GM12878 (cell line): ENCODE data around the gene PACSIN3. TPM values are rescaled to one million over a fixed set of nuclear protein-coding genes. Genes with fewer than 3 reads are reported as not detected.

Source experiments
- ATAC-seq: fragments of 200-7000 bp; cut with Tn5 transposase; 3 replicates; pipeline ENCODE4 v1.9.1; 2020; ENCODE audit warnings: mild to moderate bottlenecking, moderate library complexity
- BruUV-seq: library from RNA; stranded (reverse); fragments of 400-500 nt; replicated peaks from 2 replicates; lab custom pipeline; 2021; lab: Mats Ljungman, UMichigan
- CTCF ChIA-PET: fragments of 300-600 bp; sonication (Branson Sonifier 250); formaldehyde crosslinking; extraction: SDS; loops from one replicate; lab custom pipeline; 2021; ENCODE audit warnings: inconsistent platforms; lab: Yijun Ruan, JAX
- POLR2A ChIA-PET: fragments of 350-600 bp; formaldehyde crosslinking; extraction: SDS; loops from one replicate; lab custom pipeline; 2021; ENCODE audit warnings: inconsistent platforms; lab: Charles Lee
- RAD21 ChIA-PET: fragments of 300-600 bp; sonication (Branson Sonifier 250); formaldehyde crosslinking; loops from one replicate; lab custom pipeline; 2023; ENCODE audit warnings: antibody characterized with exemption; ENCODE audit not compliant: unreplicated experiment; lab: Charles Lee
- SMC1A ChIA-PET: fragments of 300-600 bp; sonication (Branson Sonifier 250); formaldehyde crosslinking; loops from one replicate; lab custom pipeline; 2023; ENCODE audit not compliant: unreplicated experiment, uncharacterized antibody; lab: Charles Lee
- DNase-seq: peaks from one replicate; pipeline ENCODE4 v3.0.0-alpha.2; 2011; ENCODE audit warnings: low read depth, low spot score
- FAIRE-seq: peaks from 3 replicates; lab custom pipeline; 2011; peaks lifted over from hg19 to GRCh38; lab: Jason Lieb, UNC
- H2AFZ ChIP-seq: 2 replicates; pipeline ENCODE4 v1.6.0; 2011; ENCODE audit warnings: low read depth, low read length, control low read depth; ENCODE audit not compliant: control insufficient read depth
- H3K27ac ChIP-seq: 2 replicates; pipeline ENCODE4 v1.5.1; 2011; ENCODE audit warnings: control low read depth; ENCODE audit not compliant: control insufficient read depth, insufficient read depth
- H3K27me3 ChIP-seq, 2 experiments: replicated peaks in 1 of 2; 2 replicates each; pipeline versions ENCODE4 v1.6.0 to v1.6.1; 2011; ENCODE audit warnings: low read length in 1 of 2; ENCODE audit not compliant: control insufficient read depth in 2 of 2, insufficient read depth in 2 of 2
- H3K36me3 ChIP-seq, 2 experiments: 2 replicates each; pipeline ENCODE4 v1.5.1; 2011; ENCODE audit warnings: low read length in 1 of 2; ENCODE audit not compliant: control insufficient read depth in 2 of 2, insufficient read depth in 2 of 2
- H3K4me1 ChIP-seq: 2 replicates; pipeline ENCODE4 v1.6.1; 2011; ENCODE audit warnings: mild to moderate bottlenecking, low read length, moderate library complexity, mixed read lengths; ENCODE audit not compliant: control insufficient read depth, insufficient read depth
- H3K4me2 ChIP-seq: 2 replicates; pipeline ENCODE4 v1.6.0; 2011; ENCODE audit warnings: control low read depth; ENCODE audit not compliant: control insufficient read depth, insufficient read depth
- H3K4me3 ChIP-seq: fragments of 200-600 bp; sonication (generic); 2 replicates; pipeline ENCODE4 v1.5.1; 2016
- H3K79me2 ChIP-seq: 2 replicates; pipeline ENCODE4 v1.6.0; 2011; ENCODE audit warnings: low read length; ENCODE audit not compliant: control insufficient read depth, insufficient read depth
- H3K9ac ChIP-seq: 2 replicates; pipeline ENCODE4 v1.8.0; 2011; ENCODE audit warnings: low read length, control low read depth, mixed read lengths; ENCODE audit not compliant: control insufficient read depth, insufficient read depth
- H3K9me3 ChIP-seq: replicated peaks from 3 replicates; pipeline ENCODE4 v1.5.1; 2011; ENCODE audit warnings: mild to moderate bottlenecking, low read length; ENCODE audit not compliant: control insufficient read depth, insufficient read depth
- H4K20me1 ChIP-seq: 2 replicates; pipeline ENCODE4 v1.6.0; 2011; ENCODE audit not compliant: control insufficient read depth, insufficient read depth
- CHD2 ChIP-seq: IDR thresholded peaks from 2 replicates; pipeline ENCODE4 v1.6.1; 2011; ENCODE audit warnings: low read depth, low read length, improper control_type of control experiment, borderline replicate concordance
- CHD4 ChIP-seq: fragments of 200-600 bp; sonication (generic); IDR thresholded peaks from 2 replicates; pipeline ENCODE4 v1.6.1; 2016; ENCODE audit warnings: mild to moderate bottlenecking
- CREM ChIP-seq: IDR thresholded peaks from 2 replicates; pipeline ENCODE4 v1.6.1; 2014; ENCODE audit warnings: antibody characterized with exemption, low read depth
- GABPA ChIP-seq: IDR thresholded peaks from 2 replicates; pipeline ENCODE4 v1.6.1; 2014; ENCODE audit warnings: antibody characterized with exemption, low read depth, mild to moderate bottlenecking, inconsistent platforms
- KAT2A ChIP-seq: conservative IDR thresholded peaks from 2 replicates; pipeline ENCODE4 v1.6.1; 2011; ENCODE audit warnings: low read depth, low read length; ENCODE audit not compliant: control insufficient read depth
- MEF2B ChIP-seq: fragments of 450-650 bp; IDR thresholded peaks from 2 replicates; pipeline ENCODE4 v1.6.1; 2018; ENCODE audit warnings: mild to moderate bottlenecking, moderate library complexity; ENCODE audit not compliant: partially characterized antibody, poor library complexity, severe bottlenecking
- MTA3 ChIP-seq: IDR thresholded peaks from 2 replicates; pipeline ENCODE4 v1.6.1; 2012; ENCODE audit warnings: low read length, inconsistent platforms, borderline replicate concordance
- NFYB ChIP-seq: IDR thresholded peaks from 2 replicates; pipeline ENCODE4 v1.6.1; 2011; ENCODE audit warnings: low read depth, mild to moderate bottlenecking, low read length, improper control_type of control experiment, moderate library complexity; ENCODE audit not compliant: insufficient read depth
- TCF12 ChIP-seq: IDR thresholded peaks from 2 replicates; pipeline ENCODE4 v1.6.1; 2011; ENCODE audit warnings: low read depth, mild to moderate bottlenecking, low read length
- USF2 ChIP-seq: IDR thresholded peaks from 2 replicates; pipeline ENCODE4 v1.6.1; 2011; ENCODE audit warnings: low read depth, low read length, improper control_type of control experiment, borderline replicate concordance
- ZNF24 ChIP-seq: fragments of 450-650 bp; IDR thresholded peaks from 2 replicates; pipeline ENCODE4 v1.6.1; 2017; ENCODE audit warnings: antibody characterized with exemption, mild to moderate bottlenecking
- ZZZ3 ChIP-seq: IDR thresholded peaks from 2 replicates; pipeline ENCODE4 v1.6.1; 2011; ENCODE audit warnings: low read depth; ENCODE audit not compliant: control insufficient read depth, insufficient read length
- WGBS: methylation state at CpG from one replicate; pipeline ENCODE4 v1.1.6; 2016; ENCODE audit warnings: low lambda C conversion rate; ENCODE audit not compliant: insufficient replicate concordance, insufficient coverage; ENCODE audit errors: missing lambda C conversion rate; 5-methylcytosine and 5-hydroxymethylcytosine counted together
- in situ Hi-C: fragments of 300-500 bp; cut with MboI; formaldehyde crosslinking; loops from 9 replicates; pipeline ENCODE4 v1.14.3; 2018; ENCODE audit warnings: mixed read lengths
- intact Hi-C: fragments of 100-400 bp; cut with micrococcal nuclease; formaldehyde crosslinking; loops from one replicate; pipeline ENCODE4 v1.14.2; 2022; ENCODE audit not compliant: unreplicated experiment
- polyA plus RNA-seq, 11 experiments: library from polyadenylated mRNA; depleted of rRNA in 4 of 11; unstranded in 6 of 11; stranded (reverse) in 5 of 11; fragments of >200 nt; fragmentation: Nextera tagmentation in 4 of 11; fragmentation: Illumina TruSeq in 1 of 11; extraction: Ambion mirVana in 4 of 11; extraction: Trizol in 1 of 11; gene quantifications; 1 replicate in 1 of 11; 2 replicates in 10 of 11; pipeline versions ENCODE4 v1.2.1 to v1.2.3, GENCODE V29; 2011 to 2016; ENCODE audit warnings: inconsistent platforms in 2 of 11, missing spikeins in 2 of 11, low read depth in 1 of 11
- total RNA-seq, 4 experiments: library from RNA; depleted of rRNA in 3 of 4; stranded (reverse); fragments of >200 nt in 3 of 4; fragmentation: Illumina TruSeq in 1 of 4; extraction: Trizol in 1 of 4; gene quantifications; 2 replicates each; pipeline versions ENCODE4 v1.2.1 to v1.2.3, GENCODE V29; 2013 to 2021

The PACSIN3 gene
- total and polyA plus RNA-seq, 10 of the 15 experiments (the other 5 are each of a cell fraction or from before 2014, with no cell fraction given) = 0.05 to 0.82 (median 0.22) TPM; not detected in 1

- Histone ChIP-seq H3K4me1 (no peaks in the 10 kb centered on the region), H3K9me3 (no peaks in the 10 kb centered on the region), H3K79me2 (no peaks in the 10 kb centered on the region), H2AFZ (no peak overlapping the region), H3K27me3 (no peaks in the 10 kb centered on the region), H3K4me3 (no peak overlapping the region), H3K9ac (no peak overlapping the region), H3K27ac (no peak overlapping the region), H3K36me3 (no peaks in the 10 kb centered on the region; a peak in 1 of 4 replicates), H4K20me1 (no peaks in the 10 kb centered on the region), H3K4me2 (no peak overlapping the region)
- no peak for FAIRE-seq
- ChIA-PET SMC1A (no interaction called here), RAD21 (interaction anchor here (0.9 kb wide), 1 partner anchor 266 kb away, joined by 3 read pairs; no protein-coding TSS in a partner anchor), POLR2A (no interaction called here), CTCF (interaction anchor here (0.7 kb wide), 1 partner anchor 265 kb away, joined by 4 read pairs; no protein-coding TSS in a partner anchor)
- 95% methylated on average over 18 of the region's 20 CpGs for WGBS
- in situ Hi-C loops (no loop called here), intact Hi-C loops (no loop called here)
- no TSS peak for BruUV-seq
- TF ChIP-seq MTA3 (no peak), CREM (no peak), ZNF24 (no peak), CHD2 (no peak), TCF12 (no peak), CHD4 (no peak)
- no peak for ATAC-seq
- no peak for DNase-seq
Observed at GRCh38 chr11:47156951-47157350, 29.3 kb downstream of the PACSIN3 start.

GRCh38 chr11:47156333-47156732 lies 29.9 kb downstream of the PACSIN3 start:
- no peak overlapping the region for H3K4me3 ChIP-seq
- no peaks in the 10 kb centered on the region for H3K4me1 ChIP-seq
- no peak overlapping the region for H3K27ac ChIP-seq
- H3K4me2 ChIP-seq = no peak overlapping the region
- H3K79me2 ChIP-seq = no peaks in the 10 kb centered on the region
- TF ChIP-seq ZZZ3 = no peak
- TF ChIP-seq USF2 = no peak
- no peak for TF ChIP-seq GABPA
- TF ChIP-seq MEF2B = no peak
- no peak for TF ChIP-seq NFYB
- no peak for TF ChIP-seq KAT2A
- intact Hi-C loops = no loop called here
- ChIA-PET RAD21 (interaction anchor here (0.9 kb wide), 1 partner anchor 266 kb away, joined by 3 read pairs; no protein-coding TSS in a partner anchor), SMC1A (interaction anchor here (1.3 to 4.0 kb wide), 2 partner anchors 240 to 270 kb away, joined by 3 to 20 read pairs; no protein-coding TSS in a partner anchor), POLR2A (no interaction called here), CTCF (interaction anchor here (1.1 to 5.2 kb wide), 3 partner anchors 9 to 264 kb away, joined by 3 to 63 read pairs (median 15); no protein-coding TSS in a partner anchor)
- no peak for FAIRE-seq
- no TSS peak for BruUV-seq
- H3K9ac ChIP-seq = no peak overlapping the region
- no peak for ATAC-seq
- in situ Hi-C loops = no loop called here
- H3K27me3 ChIP-seq = no peaks in the 10 kb centered on the region
- no peaks in the 10 kb centered on the region for H3K9me3 ChIP-seq
- no peak for DNase-seq
- no peaks in the 10 kb centered on the region for H4K20me1 ChIP-seq
- H2AFZ ChIP-seq = no peak overlapping the region
- no peaks in the 10 kb centered on the region for H3K36me3 ChIP-seq
- WGBS = 57% methylated on average over 6 of the region's 6 CpGs
